Neural progenitor cell (in vitro differentiated cells): Measurements from ENCODE around the gene CYTL1. TPM values are rescaled to one million over a fixed set of nuclear protein-coding genes. Genes with fewer than 3 reads are reported as not detected.
"Not testable (repeated sequence)": the region's sequence is repeated elsewhere in the genome, so short reads cannot be mapped to it uniquely, and the experiment has no call there.

Source experiments
- DNase-seq: peaks from one replicate; pipeline ENCODE4 v3.0.0-alpha.2; 2016; ENCODE audit warnings: low spot score
- H2AFZ ChIP-seq: fragments of 200-600 bp; sonication (generic); replicated peaks from 2 replicates; pipeline ENCODE4 v1.6.1; 2016; ENCODE audit warnings: antibody characterized with exemption
- H3F3A ChIP-seq: fragments of 200-600 bp; sonication (generic); 2 replicates; pipeline ENCODE4 v1.6.1; 2016; ENCODE audit warnings: antibody characterized with exemption, low read depth
- H3K27ac ChIP-seq: fragments of 200-600 bp; sonication (generic); 2 replicates; pipeline ENCODE4 v1.5.1; 2016; ENCODE audit warnings: mild to moderate bottlenecking
- H3K27me3 ChIP-seq: fragments of 200-600 bp; sonication (generic); 2 replicates; pipeline ENCODE4 v1.6.1; 2016; ENCODE audit warnings: mild to moderate bottlenecking, moderate library complexity
- H3K36me3 ChIP-seq: fragments of 200-600 bp; sonication (generic); 2 replicates; pipeline ENCODE4 v1.5.1; 2016
- H3K4me1 ChIP-seq: fragments of 200-600 bp; sonication (generic); 2 replicates; pipeline ENCODE4 v1.6.1; 2016; ENCODE audit warnings: mixed run types
- H3K4me2 ChIP-seq: fragments of 200-600 bp; sonication (generic); 2 replicates; pipeline ENCODE4 v1.6.1; 2016
- H3K4me3 ChIP-seq: fragments of 200-600 bp; sonication (generic); 2 replicates; pipeline ENCODE4 v1.5.1; 2016
- H3K79me2 ChIP-seq: fragments of 200-600 bp; sonication (generic); 2 replicates; pipeline ENCODE4 v1.6.1; 2016; ENCODE audit warnings: low read depth
- H3K9ac ChIP-seq: fragments of 200-600 bp; sonication (generic); 2 replicates; pipeline ENCODE4 v1.6.1; 2016
- H3K9me3 ChIP-seq: fragments of 200-600 bp; sonication (generic); 2 replicates; pipeline ENCODE4 v1.5.1; 2016; ENCODE audit warnings: low read depth
- H4K20me1 ChIP-seq: fragments of 200-600 bp; sonication (generic); 2 replicates; pipeline ENCODE4 v1.6.1; 2016; ENCODE audit warnings: low read depth
- H3K27ac Mint-ChIP-seq: 3 replicates; pipeline ENCODE4 v1.8.0; 2021; ENCODE audit warnings: mixed read lengths
- H3K27me3 Mint-ChIP-seq: 2 replicates; pipeline ENCODE4 v1.8.0; 2022; ENCODE audit warnings: low read depth, mild to moderate bottlenecking, inconsistent platforms, moderate library complexity, mixed read lengths; ENCODE audit not compliant: insufficient read depth
- H3K36me3 Mint-ChIP-seq: 3 replicates; pipeline ENCODE4 v1.8.0; 2021; ENCODE audit warnings: mixed read lengths
- H3K4me1 Mint-ChIP-seq: 3 replicates; pipeline ENCODE4 v1.8.0; 2021; ENCODE audit warnings: mixed read lengths
- H3K4me3 Mint-ChIP-seq: 3 replicates; pipeline ENCODE4 v1.8.0; 2021; ENCODE audit warnings: mild to moderate bottlenecking, moderate library complexity, mixed read lengths
- H3K9me3 Mint-ChIP-seq: 3 replicates; pipeline ENCODE4 v1.8.0; 2020; ENCODE audit warnings: mixed read lengths
- CTCF ChIP-seq: fragments of 200-600 bp; sonication (generic); IDR thresholded peaks from 2 replicates; pipeline ENCODE4 v1.5.1; 2017; ENCODE audit warnings: antibody characterized with exemption, mild to moderate bottlenecking
- EZH2 ChIP-seq: fragments of 200-600 bp; sonication (generic); IDR thresholded peaks from 2 replicates; pipeline ENCODE4 v1.6.1; 2017; ENCODE audit warnings: antibody characterized with exemption, mild to moderate bottlenecking, moderate library complexity
- EZH2phosphoT487 ChIP-seq: fragments of 200-600 bp; sonication (generic); IDR thresholded peaks from 2 replicates; pipeline ENCODE4 v1.6.1; 2017; ENCODE audit warnings: antibody characterized with exemption
- total RNA-seq: library from RNA; depleted of rRNA; stranded (reverse); fragments of >200 nt; gene quantifications from 2 replicates; pipeline ENCODE4 v1.2.3, GENCODE V29; 2015; ENCODE audit warnings: low replicate concordance

Gene CYTL1
- total RNA-seq, 1 donor from 2014 or later = 3.1 TPM

- H3K79me2 ChIP-seq = no peaks in the 10 kb centered on the region
- Mint-ChIP-seq H3K27me3 (no peaks in the 10 kb centered on the region), H3K9me3 (no peaks in the 10 kb centered on the region), H3K27ac (no peak overlapping the region), H3K36me3 (no peaks in the 10 kb centered on the region), H3K4me1 (no peaks in the 10 kb centered on the region), H3K4me3 (no peak overlapping the region)
- H3K4me1 ChIP-seq = no peaks in the 10 kb centered on the region
- no peak overlapping the region for H2AFZ ChIP-seq
- TF ChIP-seq EZH2 (no peak), CTCF (no peak)
- H3K27ac ChIP-seq = no peak overlapping the region
- no peak overlapping the region for H3K4me2 ChIP-seq
- no peaks in the 10 kb centered on the region for H4K20me1 ChIP-seq
- H3F3A ChIP-seq = no peaks in the 10 kb centered on the region
- no peak for DNase-seq
- H3K9me3 ChIP-seq = no peaks in the 10 kb centered on the region
- no peaks in the 10 kb centered on the region for H3K36me3 ChIP-seq
- H3K9ac ChIP-seq = no peak overlapping the region
- no peaks in the 10 kb centered on the region for H3K27me3 ChIP-seq
- no peak overlapping the region for H3K4me3 ChIP-seq
These were observed 9.5 kb downstream of the CYTL1 start for GRCh38 chr4:5009796-5010195.

GRCh38 chr4:5006932-5007331 is 12.3 kb downstream of the CYTL1 start:
- H3K27me3 Mint-ChIP-seq, H3K9me3 ChIP-seq, H3K27ac Mint-ChIP-seq, H3K36me3 Mint-ChIP-seq, H3K9me3 Mint-ChIP-seq, DNase-seq, H3K27me3 ChIP-seq, H3K4me2 ChIP-seq, H3K27ac ChIP-seq, H3K4me3 Mint-ChIP-seq, H3F3A ChIP-seq, H3K9ac ChIP-seq, H3K4me1 ChIP-seq, H3K4me3 ChIP-seq, H3K4me1 Mint-ChIP-seq, H4K20me1 ChIP-seq, H3K79me2 ChIP-seq, H3K36me3 ChIP-seq, H2AFZ ChIP-seq: not testable (repeated sequence)

- Histone ChIP-seq H3F3A (no peaks in the 10 kb centered on the region), H3K9me3 (no peaks in the 10 kb centered on the region), H3K79me2 (no peaks in the 10 kb centered on the region), H3K27me3 (no peaks in the 10 kb centered on the region), H3K27ac (no peak overlapping the region), H3K4me2 (no peak overlapping the region), H3K36me3 (no peaks in the 10 kb centered on the region), H2AFZ (no peak overlapping the region), H3K4me3 (no peak overlapping the region), H4K20me1 (no peaks in the 10 kb centered on the region), H3K9ac (no peak overlapping the region), H3K4me1 (no peaks in the 10 kb centered on the region)
- H3K9me3 Mint-ChIP-seq = no peaks in the 10 kb centered on the region
- H3K4me3 Mint-ChIP-seq = no peak overlapping the region
- no peaks in the 10 kb centered on the region for H3K36me3 Mint-ChIP-seq
- H3K27ac Mint-ChIP-seq = no peak overlapping the region
- DNase-seq = no peak
- TF ChIP-seq EZH2phosphoT487 = no peak
- no peak for TF ChIP-seq EZH2
- TF ChIP-seq CTCF = no peak
- H3K4me1 Mint-ChIP-seq = no peaks in the 10 kb centered on the region
- H3K27me3 Mint-ChIP-seq = peaks cover 3% of the 10 kb centered on the region
These were observed 14.8 kb downstream of the CYTL1 start for GRCh38 chr4:5004496-5004895.

GRCh38 chr4:5003918-5004317 is 15.3 kb downstream of the CYTL1 start:
- Histone ChIP-seq H3K4me1 (no peaks in the 10 kb centered on the region), H4K20me1 (no peaks in the 10 kb centered on the region), H3K27ac (no peak overlapping the region), H2AFZ (no peak overlapping the region), H3K36me3 (no peaks in the 10 kb centered on the region), H3K9me3 (no peaks in the 10 kb centered on the region), H3F3A (no peaks in the 10 kb centered on the region), H3K79me2 (no peaks in the 10 kb centered on the region), H3K9ac (no peak overlapping the region), H3K27me3 (no peaks in the 10 kb centered on the region), H3K4me2 (no peak overlapping the region), H3K4me3 (no peak overlapping the region)
- H3K36me3 Mint-ChIP-seq = no peaks in the 10 kb centered on the region
- no peak overlapping the region for H3K27ac Mint-ChIP-seq
- H3K4me3 Mint-ChIP-seq = no peak overlapping the region
- no peaks in the 10 kb centered on the region for H3K9me3 Mint-ChIP-seq
- no peak for TF ChIP-seq EZH2phosphoT487
- TF ChIP-seq EZH2 = no peak
- no peak for TF ChIP-seq CTCF
- DNase-seq = no peak
- no peaks in the 10 kb centered on the region for H3K4me1 Mint-ChIP-seq
- peaks cover 3% of the 10 kb centered on the region for H3K27me3 Mint-ChIP-seq
